Natural killer cell (primary cell): ENCODE data around the gene METTL18. TPM values are rescaled to one million over a fixed set of nuclear protein-coding genes. Genes with fewer than 3 reads are reported as not detected.

Experiments
- ATAC-seq, 3 donors: fragments of 150-1000 bp in 2 of 3; fragments of 200-7000 bp in 1 of 3; cut with Tn5 transposase; 1 replicate in 1 of 3; 2 replicates in 2 of 3; pipeline ENCODE4 v1.10.0; 2021; ENCODE audit warnings: mild to moderate bottlenecking in 2 of 3, moderate library complexity in 2 of 3
- DNase-seq, 2 donors: peaks; one replicate each; pipeline versions ENCODE4 v3.0.0 to v3.0.0-alpha.2; 2013 to 2021; ENCODE audit warnings: mixed read lengths in 1 of 2
- H3K27ac ChIP-seq: one replicate; pipeline ENCODE4 v1.5.1; 2013; ENCODE audit warnings: mild to moderate bottlenecking, low read length
- H3K27me3 ChIP-seq: one replicate; pipeline ENCODE4 v1.6.1; 2013; ENCODE audit warnings: low read length; ENCODE audit not compliant: control insufficient read depth, insufficient read depth
- H3K36me3 ChIP-seq: one replicate; pipeline ENCODE4 v1.6.1; 2013; ENCODE audit warnings: low read length; ENCODE audit not compliant: control insufficient read depth, insufficient read depth
- H3K4me1 ChIP-seq: one replicate; pipeline ENCODE4 v1.6.1; 2013; ENCODE audit warnings: low read length; ENCODE audit not compliant: control insufficient read depth, insufficient read depth
- H3K4me3 ChIP-seq: one replicate; pipeline ENCODE4 v1.5.1; 2013; ENCODE audit warnings: low read length
- H3K9me3 ChIP-seq: one replicate; pipeline ENCODE4 v1.6.1; 2013; ENCODE audit warnings: low read length; ENCODE audit not compliant: control insufficient read depth, insufficient read depth
- H3K27ac Mint-ChIP-seq, 2 donors: one replicate each; pipeline ENCODE4 v1.8.0; 2022; ENCODE audit warnings: mild to moderate bottlenecking in 2 of 2, mixed read lengths in 2 of 2, moderate library complexity in 1 of 2
- H3K27me3 Mint-ChIP-seq, 2 donors: one replicate each; pipeline ENCODE4 v1.8.0; 2022; ENCODE audit warnings: low read depth in 2 of 2, mixed read lengths in 2 of 2
- H3K36me3 Mint-ChIP-seq: one replicate; pipeline ENCODE4 v1.8.0; 2022; ENCODE audit warnings: mixed read lengths
- H3K4me1 Mint-ChIP-seq, 2 donors: one replicate each; pipeline ENCODE4 v1.8.0; 2022; ENCODE audit warnings: mixed read lengths in 2 of 2
- H3K4me3 Mint-ChIP-seq: one replicate; pipeline ENCODE4 v1.8.0; 2022; ENCODE audit warnings: mild to moderate bottlenecking, moderate library complexity, mixed read lengths
- H3K9me3 Mint-ChIP-seq, 2 donors: one replicate each; pipeline ENCODE4 v1.8.0; 2022; ENCODE audit warnings: mixed read lengths in 2 of 2
- CTCF ChIP-seq: fragments of 200-600 bp; IDR thresholded peaks from one replicate; pipeline ENCODE4 v1.8.0; 2022; ENCODE audit warnings: antibody characterized with exemption
- WGBS: methylation state at CpG from one replicate; pipeline ENCODE4 v1.1.7; 2013; ENCODE audit warnings: missing lambda C conversion rate; ENCODE audit not compliant: insufficient coverage; 5-methylcytosine and 5-hydroxymethylcytosine counted together
- intact Hi-C: fragments of 100-400 bp; cut with micrococcal nuclease; formaldehyde crosslinking; loops from one replicate; pipeline ENCODE4 v1.14.2; 2022
- total RNA-seq, 4 donors: library from RNA; stranded (reverse); fragments of 120-200 nt in 1 of 4; gene quantifications; one replicate each; pipeline versions ENCODE4 v1.2.3 to v1.2.4, GENCODE V29; 2013 to 2022

The METTL18 gene
- total RNA-seq, 3 donors from 2014 or later (not counting 1 experiment from before 2014, with no cell fraction given) = 4.9 to 10.0 (median 7.2) TPM

- DNase-seq (no peak), ATAC-seq (no peak)
- H3K4me3 Mint-ChIP-seq = peak overlapping the region; percentile 100
- no peak overlapping the region for H3K27ac ChIP-seq
- no peaks in the 10 kb centered on the region for H3K36me3 Mint-ChIP-seq
- TF ChIP-seq CTCF = no peak
- H3K9me3 ChIP-seq = no peaks in the 10 kb centered on the region
- H3K4me1 ChIP-seq = peaks cover 12% of the 10 kb centered on the region
- H3K36me3 ChIP-seq = no peaks in the 10 kb centered on the region
- peaks cover 40 to 45% of the 10 kb centered on the region in 2 donors for H3K4me1 Mint-ChIP-seq
- whole genome bisulfite sequencing = no CpG with 5 or more reads among the region's 1 CpG
- H3K27me3 ChIP-seq = no peaks in the 10 kb centered on the region
- no peak overlapping the region for H3K4me3 ChIP-seq
- H3K9me3 Mint-ChIP-seq = no peaks in the 10 kb centered on the region
- H3K27ac Mint-ChIP-seq = peak overlapping the region; percentile 96 to 98
- intact Hi-C loops = loop anchor here (2.0 kb wide), 1 partner anchor 99 kb away; the partner anchor contains the start of gene SCYL3
- no peaks in the 10 kb centered on the region for H3K27me3 Mint-ChIP-seq
Observed at GRCh38 chr1:169793730-169794129, 977 bp downstream of the METTL18 start.

GRCh38 chr1:169788402-169788801, 6.3 kb downstream of the METTL18 start:
- H3K4me3 Mint-ChIP-seq = no peak overlapping the region
- no peak overlapping the region for H3K4me3 ChIP-seq
- H3K27ac Mint-ChIP-seq = no peak overlapping the region
- no CpG with 5 or more reads among the region's 2 CpGs for WGBS
- no peak for TF ChIP-seq CTCF
- H3K27me3 Mint-ChIP-seq = peaks cover 21 to 34% of the 10 kb centered on the region in 2 donors
- H3K9me3 ChIP-seq = no peaks in the 10 kb centered on the region
- no peak for ATAC-seq
- H3K9me3 Mint-ChIP-seq = no peaks in the 10 kb centered on the region
- no peaks in the 10 kb centered on the region for H3K27me3 ChIP-seq
- H3K4me1 Mint-ChIP-seq = peaks cover 14 to 17% of the 10 kb centered on the region in 2 donors
- H3K4me1 ChIP-seq = no peaks in the 10 kb centered on the region
- H3K36me3 ChIP-seq = no peaks in the 10 kb centered on the region
- H3K36me3 Mint-ChIP-seq = no peaks in the 10 kb centered on the region
- no peak for DNase-seq
- intact Hi-C loops = no loop called here
- no peak overlapping the region for H3K27ac ChIP-seq

GRCh38 chr1:169786974-169787373, 7.7 kb downstream of the METTL18 start:
- 69% methylated on average over 3 of the region's 3 CpGs for WGBS
- Mint-ChIP-seq H3K4me3 (no peak overlapping the region), H3K4me1 (peaks cover 7 to 10% of the 10 kb centered on the region in 2 donors), H3K27ac (no peak overlapping the region), H3K27me3 (peaks cover 27 to 49% of the 10 kb centered on the region in 2 donors), H3K9me3 (no peaks in the 10 kb centered on the region), H3K36me3 (no peaks in the 10 kb centered on the region)
- Histone ChIP-seq H3K27me3 (no peaks in the 10 kb centered on the region), H3K27ac (no peak overlapping the region), H3K36me3 (no peaks in the 10 kb centered on the region), H3K4me1 (no peaks in the 10 kb centered on the region), H3K4me3 (no peak overlapping the region), H3K9me3 (no peaks in the 10 kb centered on the region)
- TF ChIP-seq CTCF = no peak
- intact Hi-C loops = no loop called here
- no peak for ATAC-seq
- DNase-seq = no peak

DNA sequence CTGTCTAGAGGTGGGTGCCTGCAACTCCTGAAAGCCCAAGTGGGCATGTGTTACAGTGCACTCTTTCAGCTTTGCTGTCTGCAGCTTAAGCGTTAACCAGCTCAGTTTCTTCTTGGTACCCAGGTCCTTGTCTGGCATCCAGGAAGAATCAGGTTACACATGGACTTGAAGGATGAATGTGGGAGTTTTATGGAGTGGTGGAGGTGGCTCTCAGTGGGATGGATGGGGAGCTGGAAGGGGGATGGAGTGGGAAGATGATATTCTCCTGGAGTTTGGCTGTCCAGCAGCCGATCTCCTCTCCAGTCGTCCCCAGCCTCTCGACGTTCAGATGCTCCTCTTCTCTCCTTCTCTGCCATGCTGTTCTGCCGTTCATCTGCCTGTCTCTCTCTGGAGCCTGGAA, 9.4 kb downstream of the METTL18 start:
- H3K4me3 Mint-ChIP-seq = no peak overlapping the region
- no peaks in the 10 kb centered on the region for H3K9me3 Mint-ChIP-seq
- peaks cover 28 to 51% of the 10 kb centered on the region in 2 donors for H3K27me3 Mint-ChIP-seq
- no peak overlapping the region for H3K27ac ChIP-seq
- no peaks in the 10 kb centered on the region for H3K4me1 Mint-ChIP-seq
- intact Hi-C loops = no loop called here
- H3K9me3 ChIP-seq = no peaks in the 10 kb centered on the region
- no peak for ATAC-seq
- no peak for DNase-seq
- H3K36me3 ChIP-seq = no peaks in the 10 kb centered on the region
- no peak overlapping the region for H3K27ac Mint-ChIP-seq
- WGBS = 95% methylated on average over 6 of the region's 6 CpGs
- H3K4me1 ChIP-seq = no peaks in the 10 kb centered on the region
- TF ChIP-seq CTCF = no peak
- no peaks in the 10 kb centered on the region for H3K27me3 ChIP-seq
- H3K4me3 ChIP-seq = no peak overlapping the region
- no peaks in the 10 kb centered on the region for H3K36me3 Mint-ChIP-seq
